22Rv1 (cell line): ENCODE measurements around the gene MAP4K5.

Source experiments
- CTCF ChIP-seq: fragments of 450-650 bp; IDR thresholded peaks from 2 replicates; pipeline ENCODE4 v1.5.1; 2017; ENCODE audit warnings: mild to moderate bottlenecking
- ZFX ChIP-seq: fragments of 450-650 bp; IDR thresholded peaks from 2 replicates; pipeline ENCODE4 v1.6.1; 2017; ENCODE audit warnings: antibody characterized with exemption, borderline replicate concordance

- TF ChIP-seq CTCF (no peak), ZFX (no peak)
Measured at GRCh38 chr14:50398189-50398580, 134.2 kb downstream of the MAP4K5 start.
